Gastroesophageal sphincter (tissue), 4 donors: Measurements from ENCODE around the gene COL18A1. TPM values are rescaled to one million over a fixed set of nuclear protein-coding genes. Genes with fewer than 3 reads are reported as not detected.

Source experiments
- ATAC-seq: fragments of 150-250 bp; one replicate; pipeline ENCODE4 v1.9.1; 2016; ENCODE audit warnings: mild to moderate bottlenecking, moderate library complexity
- H3K27ac ChIP-seq, 4 donors: fragments of 200-600 bp; sonication (generic) in 3 of 4; 1 replicate in 3 of 4; 2 replicates in 1 of 4; pipeline ENCODE4 v1.5.1; 2016 to 2019
- H3K27me3 ChIP-seq: fragments of 200-600 bp; sonication (generic); one replicate; pipeline ENCODE4 v1.5.1; 2019
- H3K36me3 ChIP-seq, 2 donors: fragments of 200-600 bp; sonication (generic); one replicate each; pipeline ENCODE4 v1.5.1; 2019; ENCODE audit warnings: control low read depth in 1 of 2
- H3K4me1 ChIP-seq, 3 donors: fragments of 200-600 bp; sonication (generic); 1 replicate in 2 of 3; 2 replicates in 1 of 3; pipeline ENCODE4 v1.5.1; 2016 to 2019; ENCODE audit warnings: control low read depth in 2 of 3
- H3K4me3 ChIP-seq, 2 donors: fragments of 200-600 bp; sonication (generic); one replicate each; pipeline ENCODE4 v1.5.1; 2019; ENCODE audit warnings: mild to moderate bottlenecking in 1 of 2, moderate library complexity in 1 of 2
- H3K9me3 ChIP-seq, 3 donors: fragments of 200-600 bp; sonication (generic); one replicate each; pipeline ENCODE4 v1.5.1; 2017 to 2019; ENCODE audit warnings: control low read depth in 2 of 3
- CTCF ChIP-seq, 4 experiments: fragments of 200-600 bp in 2 of 4; fragments of 450-650 bp in 2 of 4; sonication (generic) in 1 of 4; IDR thresholded peaks; one replicate each; pipeline ENCODE4 v1.5.1; 2017 to 2019; ENCODE audit warnings: antibody characterized with exemption in 4 of 4, mild to moderate bottlenecking in 2 of 4, moderate library complexity in 2 of 4
- EP300 ChIP-seq: sonication (generic); formaldehyde crosslinking; IDR thresholded peaks from one replicate; pipeline ENCODE4 v1.6.1; 2017; ENCODE audit warnings: antibody characterized with exemption, mild to moderate bottlenecking
- POLR2A ChIP-seq, 2 donors: fragments of 450-650 bp; IDR thresholded peaks; one replicate each; pipeline ENCODE4 v1.6.1; 2017; ENCODE audit warnings: antibody characterized with exemption in 2 of 2, mild to moderate bottlenecking in 2 of 2, moderate library complexity in 1 of 2
- POLR2AphosphoS5 ChIP-seq: sonication (generic); formaldehyde crosslinking; IDR thresholded peaks from one replicate; pipeline ENCODE4 v1.6.1; 2017; ENCODE audit warnings: antibody characterized with exemption
- WGBS, 2 donors: methylation state at CpG; one replicate each; pipeline ENCODE4 v1.1.5; 2018; ENCODE audit warnings: low coverage in 1 of 2; 5-methylcytosine and 5-hydroxymethylcytosine counted together
- total RNA-seq, 4 donors: library from RNA; depleted of rRNA; stranded (reverse); fragments of >200 nt; gene quantifications; one replicate each; pipeline ENCODE4 v1.1.0, GENCODE V29; 2016

Gene COL18A1
- total RNA-seq, 4 donors from 2014 or later, result 69.3 to 116 (median 78.4) TPM

GRCh38 chr21:45410865-45411809 is 6.2 kb downstream of the COL18A1 start:
- Histone ChIP-seq H3K4me1 (peaks cover 0 to 67% (median 8%) of the 10 kb centered on the region in 3 donors), H3K27ac (peak overlapping the region in 3 of 4 donors; percentile 20 to 63 (median 54)), H3K27me3 (peaks cover 2% of the 10 kb centered on the region), H3K36me3 (no peaks in the 10 kb centered on the region), H3K9me3 (no peaks in the 10 kb centered on the region), H3K4me3 (no peak overlapping the region)
- TF ChIP-seq CTCF (IDR thresholded peaks at IDR 0.05) (no peak), POLR2AphosphoS5 (no peak), POLR2A (IDR thresholded peaks at IDR 0.05) (no peak), EP300 (no peak)
- WGBS, 2 donors, result 68 to 74% methylated on average over 3 to 5 of the region's 31 CpGs
- no peak for ATAC-seq

DNA sequence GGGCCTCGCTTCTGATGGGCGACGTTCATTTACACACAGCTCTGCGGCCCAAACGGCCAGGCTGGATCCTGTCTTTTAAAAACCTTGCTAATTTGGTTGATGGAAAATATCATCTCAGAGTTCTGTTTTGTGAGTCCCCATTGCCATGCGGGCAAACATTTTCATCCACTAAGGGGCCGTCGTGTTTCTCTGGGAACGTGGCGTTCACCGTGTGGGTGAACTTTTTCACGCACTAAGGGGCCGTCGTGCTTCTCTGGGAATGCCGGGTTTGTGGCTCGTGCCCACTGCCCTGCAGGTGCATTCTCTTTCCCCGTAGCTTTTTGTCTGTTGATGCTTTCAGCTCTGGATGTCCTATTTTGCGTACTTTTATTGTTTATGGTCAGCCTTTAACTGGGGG is 6.8 kb downstream of the COL18A1 start:
- no peak for TF ChIP-seq POLR2A (IDR thresholded peaks at IDR 0.05)
- no peak for TF ChIP-seq POLR2AphosphoS5
- TF ChIP-seq CTCF (IDR thresholded peaks at IDR 0.05), result no peak
- TF ChIP-seq EP300, result no peak
- H3K4me3 ChIP-seq, result no peak overlapping the region
- WGBS, 2 donors, result 81 to 86% methylated on average over 11 to 17 of the region's 18 CpGs
- no peaks in the 10 kb centered on the region for H3K36me3 ChIP-seq
- H3K27ac ChIP-seq, result no peak overlapping the region
- H3K9me3 ChIP-seq, result no peaks in the 10 kb centered on the region
- no peaks in the 10 kb centered on the region for H3K27me3 ChIP-seq
- ATAC-seq, result no peak
- H3K4me1 ChIP-seq, result peaks cover 0 to 61% (median 7%) of the 10 kb centered on the region in 3 donors

GRCh38 chr21:45412491-45412890 is 7.5 kb downstream of the COL18A1 start:
- TF ChIP-seq EP300 (no peak), CTCF (IDR thresholded peaks at IDR 0.05) (no peak), POLR2A (IDR thresholded peaks at IDR 0.05) (no peak), POLR2AphosphoS5 (no peak)
- Histone ChIP-seq H3K36me3 (no peaks in the 10 kb centered on the region), H3K27me3 (no peaks in the 10 kb centered on the region), H3K4me3 (no peak overlapping the region), H3K9me3 (no peaks in the 10 kb centered on the region), H3K27ac (no peak overlapping the region), H3K4me1 (peaks cover 0 to 61% (median under 1%) of the 10 kb centered on the region in 3 donors)
- 100% methylated on average over 1 of the region's 7 CpGs; no CpG with 5 or more reads in 1 of the 2 donors for WGBS, 2 donors
- ATAC-seq, result no peak

DNA sequence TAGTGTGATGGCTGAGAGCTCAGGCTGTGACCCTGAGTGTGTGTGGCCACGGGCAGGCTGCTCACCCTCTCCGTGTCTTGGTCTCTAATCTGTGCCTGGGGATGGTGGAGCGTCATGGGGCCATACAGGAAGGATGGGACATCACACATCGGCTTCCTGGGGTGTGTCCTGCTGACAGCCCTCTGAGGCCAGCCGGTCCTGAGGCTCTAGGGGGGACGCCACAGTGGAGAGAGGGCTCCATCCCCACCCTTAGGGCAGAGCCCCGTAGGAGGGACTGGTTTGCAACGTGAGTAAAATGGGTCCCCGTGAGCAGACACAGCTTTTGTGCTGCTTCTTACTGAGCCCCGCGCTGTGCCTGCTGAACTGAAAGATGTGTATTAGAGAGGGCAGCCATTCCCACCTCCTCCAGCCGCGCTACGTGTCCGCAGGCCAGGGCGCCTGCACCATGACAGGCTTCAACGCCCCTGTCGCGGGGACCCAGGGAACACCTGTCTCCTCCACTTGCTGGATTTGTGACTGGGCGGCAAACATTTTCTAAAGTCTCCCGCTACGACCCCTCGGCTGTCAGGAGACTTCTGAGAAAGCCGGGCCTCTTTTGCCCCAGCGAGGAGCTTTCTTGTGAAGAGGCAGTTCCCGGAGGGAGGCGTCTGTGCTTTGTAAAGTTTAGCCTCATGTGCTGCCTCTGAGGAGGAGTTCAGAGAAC is 8.1 kb downstream of the COL18A1 start:
- H3K36me3 ChIP-seq, result no peaks in the 10 kb centered on the region
- no peak overlapping the region for H3K4me3 ChIP-seq
- WGBS, 2 donors, result no CpG with 5 or more reads among the region's 27 CpGs
- TF ChIP-seq POLR2AphosphoS5 (no peak), CTCF (IDR thresholded peaks at IDR 0.05) (no peak), EP300 (no peak), POLR2A (IDR thresholded peaks at IDR 0.05) (no peak)
- H3K27ac ChIP-seq, result no peak overlapping the region
- ATAC-seq, result no peak
- no peaks in the 10 kb centered on the region for H3K9me3 ChIP-seq
- H3K4me1 ChIP-seq, result peaks cover 0 to 61% (median 0%) of the 10 kb centered on the region in 3 donors
- H3K27me3 ChIP-seq, result no peaks in the 10 kb centered on the region
